ENCODE measurements around the gene ARF3.

Gene ARF3

GRCh38 chr12:48981757-48982157 lies 24.5 kb upstream of the ARF3 start:
- DNase-seq, result no peak

GRCh38 chr12:48980953-48981756 lies 23.9 kb upstream of the ARF3 start:
- DNase-seq, result peak in 1 of 2 experiments; percentile 38

GRCh38 chr12:48980389-48980952 lies 23.2 kb upstream of the ARF3 start:
- peak in 1 of 2 experiments; percentile 62 for DNase-seq

GRCh38 chr12:48979602-48980388 lies 22.5 kb upstream of the ARF3 start:
- no peak for DNase-seq

GRCh38 chr12:48978741-48979601 lies 21.7 kb upstream of the ARF3 start:
- peak in 1 of 2 experiments; percentile 22 for DNase-seq

- DNase-seq, result no peak
Observed at GRCh38 chr12:48978291-48978740, 21.0 kb upstream of the ARF3 start, which contains the start of gene WNT1. WNT1 (plus strand) TSS chr12:48978322; CDS start chr12:48978651, 329 bp downstream.

GRCh38 chr12:48977290-48978281 lies 20.3 kb upstream of the ARF3 start:
- peak in 1 of 2 experiments; percentile 33 for DNase-seq

GRCh38 chr12:48973941-48974673 lies 16.8 kb upstream of the ARF3 start:
- DNase-seq, result peak in 1 of 2 experiments; percentile 50

GRCh38 chr12:48973531-48973930 lies 16.2 kb upstream of the ARF3 start:
- DNase-seq, result no peak

- DNase-seq, result no peak
Observed at GRCh38 chr12:48972952-48973483, 15.7 kb upstream of the ARF3 start.

- no peak for DNase-seq
Observed at GRCh38 chr12:48972213-48972951, 15.1 kb upstream of the ARF3 start.

GRCh38 chr12:48970702-48971334 lies 13.5 kb upstream of the ARF3 start:
- no peak for DNase-seq

- peak in 1 of 2 experiments; percentile 27 for DNase-seq
Observed at GRCh38 chr12:48969833-48970701, 12.8 kb upstream of the ARF3 start.

- DNase-seq, result no peak
Observed at GRCh38 chr12:48969160-48969771, 12.0 kb upstream of the ARF3 start.

- no peak for DNase-seq
Observed at GRCh38 chr12:48968467-48968866, 11.2 kb upstream of the ARF3 start.

- DNase-seq, result no peak
Observed at GRCh38 chr12:48967991-48968390, 10.7 kb upstream of the ARF3 start.

- DNase-seq, result no peak
Observed at GRCh38 chr12:48966177-48966895, 9.0 kb upstream of the ARF3 start.
